GM12878 (cell line): Measurements from ENCODE around the gene TTLL10. TPM values are rescaled to one million over a fixed set of nuclear protein-coding genes. Genes with fewer than 3 reads are reported as not detected.

Experiments
- ATAC-seq: fragments of 200-7000 bp; cut with Tn5 transposase; 3 replicates; pipeline ENCODE4 v1.9.1; 2020; ENCODE audit warnings: mild to moderate bottlenecking, moderate library complexity
- BruUV-seq: library from RNA; stranded (reverse); fragments of 400-500 nt; replicated peaks from 2 replicates; lab custom pipeline; 2021; lab: Mats Ljungman, UMichigan
- CTCF ChIA-PET: fragments of 300-600 bp; sonication (Branson Sonifier 250); formaldehyde crosslinking; extraction: SDS; loops from one replicate; lab custom pipeline; 2021; ENCODE audit warnings: inconsistent platforms; lab: Yijun Ruan, JAX
- POLR2A ChIA-PET: fragments of 350-600 bp; formaldehyde crosslinking; extraction: SDS; loops from one replicate; lab custom pipeline; 2021; ENCODE audit warnings: inconsistent platforms; lab: Charles Lee
- RAD21 ChIA-PET: fragments of 300-600 bp; sonication (Branson Sonifier 250); formaldehyde crosslinking; loops from one replicate; lab custom pipeline; 2023; ENCODE audit warnings: antibody characterized with exemption; ENCODE audit not compliant: unreplicated experiment; lab: Charles Lee
- SMC1A ChIA-PET: fragments of 300-600 bp; sonication (Branson Sonifier 250); formaldehyde crosslinking; loops from one replicate; lab custom pipeline; 2023; ENCODE audit not compliant: unreplicated experiment, uncharacterized antibody; lab: Charles Lee
- DNase-seq: peaks from one replicate; pipeline ENCODE4 v3.0.0-alpha.2; 2011; ENCODE audit warnings: low read depth, low spot score
- FAIRE-seq: peaks from 3 replicates; lab custom pipeline; 2011; peaks lifted over from hg19 to GRCh38; lab: Jason Lieb, UNC
- H2AFZ ChIP-seq: 2 replicates; pipeline ENCODE4 v1.6.0; 2011; ENCODE audit warnings: low read depth, low read length, control low read depth; ENCODE audit not compliant: control insufficient read depth
- H3K27ac ChIP-seq: 2 replicates; pipeline ENCODE4 v1.5.1; 2011; ENCODE audit warnings: control low read depth; ENCODE audit not compliant: control insufficient read depth, insufficient read depth
- H3K27me3 ChIP-seq, 2 experiments: replicated peaks in 1 of 2; 2 replicates each; pipeline versions ENCODE4 v1.6.0 to v1.6.1; 2011; ENCODE audit warnings: low read length in 1 of 2; ENCODE audit not compliant: control insufficient read depth in 2 of 2, insufficient read depth in 2 of 2
- H3K36me3 ChIP-seq, 2 experiments: 2 replicates each; pipeline ENCODE4 v1.5.1; 2011; ENCODE audit warnings: low read length in 1 of 2; ENCODE audit not compliant: control insufficient read depth in 2 of 2, insufficient read depth in 2 of 2
- H3K4me1 ChIP-seq: 2 replicates; pipeline ENCODE4 v1.6.1; 2011; ENCODE audit warnings: mild to moderate bottlenecking, low read length, moderate library complexity, mixed read lengths; ENCODE audit not compliant: control insufficient read depth, insufficient read depth
- H3K4me2 ChIP-seq: 2 replicates; pipeline ENCODE4 v1.6.0; 2011; ENCODE audit warnings: control low read depth; ENCODE audit not compliant: control insufficient read depth, insufficient read depth
- H3K4me3 ChIP-seq: fragments of 200-600 bp; sonication (generic); 2 replicates; pipeline ENCODE4 v1.5.1; 2016
- H3K79me2 ChIP-seq: 2 replicates; pipeline ENCODE4 v1.6.0; 2011; ENCODE audit warnings: low read length; ENCODE audit not compliant: control insufficient read depth, insufficient read depth
- H3K9ac ChIP-seq: 2 replicates; pipeline ENCODE4 v1.8.0; 2011; ENCODE audit warnings: low read length, control low read depth, mixed read lengths; ENCODE audit not compliant: control insufficient read depth, insufficient read depth
- H3K9me3 ChIP-seq: replicated peaks from 3 replicates; pipeline ENCODE4 v1.5.1; 2011; ENCODE audit warnings: mild to moderate bottlenecking, low read length; ENCODE audit not compliant: control insufficient read depth, insufficient read depth
- H4K20me1 ChIP-seq: 2 replicates; pipeline ENCODE4 v1.6.0; 2011; ENCODE audit not compliant: control insufficient read depth, insufficient read depth
- BCL3 ChIP-seq: IDR thresholded peaks from 2 replicates; pipeline ENCODE4 v1.6.1; 2011; ENCODE audit warnings: borderline replicate concordance, low read depth, mild to moderate bottlenecking, moderate library complexity, low read length; ENCODE audit not compliant: insufficient read depth, poor library complexity, severe bottlenecking
- BHLHE40 ChIP-seq, 2 experiments: fragments of 450-650 bp in 1 of 2; IDR thresholded peaks; 2 replicates each; pipeline ENCODE4 v1.6.1; 2011 to 2017; ENCODE audit warnings: low read depth in 2 of 2, borderline replicate concordance in 1 of 2, improper control_type of control experiment in 1 of 2, low read length in 1 of 2, mild to moderate bottlenecking in 1 of 2
- CHD1 ChIP-seq: IDR thresholded peaks from 2 replicates; pipeline ENCODE4 v1.6.1; 2012; ENCODE audit warnings: low read depth, low read length, improper control_type of control experiment
- GATAD2B ChIP-seq: fragments of 450-650 bp; conservative IDR thresholded peaks from 2 replicates; pipeline ENCODE4 v1.6.1; 2017; ENCODE audit warnings: low read depth, mild to moderate bottlenecking, moderate library complexity
- HDAC2 ChIP-seq: fragments of 200-600 bp; sonication (generic); IDR thresholded peaks from 2 replicates; pipeline ENCODE4 v1.6.1; 2017
- IRF4 ChIP-seq: IDR thresholded peaks from 2 replicates; pipeline ENCODE4 v1.6.1; 2011; ENCODE audit warnings: low read depth, low read length
- MYB ChIP-seq: fragments of 150-350 bp; IDR thresholded peaks from 2 replicates; pipeline ENCODE4 v1.6.1; 2014; ENCODE audit warnings: mild to moderate bottlenecking, low read depth, low read length, borderline replicate concordance
- NFIC ChIP-seq: IDR thresholded peaks from 2 replicates; pipeline ENCODE4 v1.6.1; 2012; ENCODE audit warnings: low read depth, mild to moderate bottlenecking, inconsistent platforms, low read length, moderate library complexity
- NFXL1 ChIP-seq: fragments of 450-650 bp; IDR thresholded peaks from 2 replicates; pipeline ENCODE4 v1.6.1; 2017; ENCODE audit warnings: antibody characterized with exemption, mild to moderate bottlenecking, borderline replicate concordance
- PKNOX1 ChIP-seq: fragments of 450-650 bp; IDR thresholded peaks from 2 replicates; pipeline ENCODE4 v1.6.1; 2016; ENCODE audit warnings: mild to moderate bottlenecking
- RAD51 ChIP-seq: fragments of 450-650 bp; IDR thresholded peaks from 2 replicates; pipeline ENCODE4 v1.6.1; 2016; ENCODE audit warnings: moderate library complexity, mild to moderate bottlenecking, inconsistent platforms
- SP1 ChIP-seq: IDR thresholded peaks from one replicate; pipeline ENCODE4 v1.6.1; 2011; ENCODE audit warnings: low read depth, low read length
- SRF ChIP-seq, 2 experiments: IDR thresholded peaks; 2 replicates each; pipeline ENCODE4 v1.6.1; 2011; ENCODE audit warnings: low read depth in 2 of 2, low read length in 2 of 2, mild to moderate bottlenecking in 1 of 2, moderate library complexity in 1 of 2
- ZNF687 ChIP-seq: fragments of 450-650 bp; IDR thresholded peaks from 2 replicates; pipeline ENCODE4 v1.6.1; 2017; ENCODE audit warnings: mild to moderate bottlenecking, moderate library complexity
- WGBS: methylation state at CpG from one replicate; pipeline ENCODE4 v1.1.6; 2016; ENCODE audit warnings: low lambda C conversion rate; ENCODE audit not compliant: insufficient replicate concordance, insufficient coverage; ENCODE audit errors: missing lambda C conversion rate; 5-methylcytosine and 5-hydroxymethylcytosine counted together
- in situ Hi-C: fragments of 300-500 bp; cut with MboI; formaldehyde crosslinking; loops from 9 replicates; pipeline ENCODE4 v1.14.3; 2018; ENCODE audit warnings: mixed read lengths
- intact Hi-C: fragments of 100-400 bp; cut with micrococcal nuclease; formaldehyde crosslinking; loops from one replicate; pipeline ENCODE4 v1.14.2; 2022; ENCODE audit not compliant: unreplicated experiment
- polyA plus RNA-seq, 11 experiments: library from polyadenylated mRNA; depleted of rRNA in 4 of 11; unstranded in 6 of 11; stranded (reverse) in 5 of 11; fragments of >200 nt; fragmentation: Nextera tagmentation in 4 of 11; fragmentation: Illumina TruSeq in 1 of 11; extraction: Ambion mirVana in 4 of 11; extraction: Trizol in 1 of 11; gene quantifications; 1 replicate in 1 of 11; 2 replicates in 10 of 11; pipeline versions ENCODE4 v1.2.1 to v1.2.3, GENCODE V29; 2011 to 2016; ENCODE audit warnings: inconsistent platforms in 2 of 11, missing spikeins in 2 of 11, low read depth in 1 of 11
- total RNA-seq, 4 experiments: library from RNA; depleted of rRNA in 3 of 4; stranded (reverse); fragments of >200 nt in 3 of 4; fragmentation: Illumina TruSeq in 1 of 4; extraction: Trizol in 1 of 4; gene quantifications; 2 replicates each; pipeline versions ENCODE4 v1.2.1 to v1.2.3, GENCODE V29; 2013 to 2021

The TTLL10 gene
- total and polyA plus RNA-seq, 10 of the 15 experiments (the other 5 are each of a cell fraction or from before 2014, with no cell fraction given), result not detected

GRCh38 chr1:1146026-1146425, 27.7 kb upstream of the TTLL10 start (continued):
- TF ChIP-seq MYB (no peak), SRF (IDR thresholded peaks at IDR 0.05; ENCODE audit: low read depth in 2 of 2, low read length in 2 of 2) (no peak), IRF4 (no peak), RAD51 (no peak)

GRCh38 chr1:1146596-1146995, 27.1 kb upstream of the TTLL10 start:
- no peak overlapping the region for H3K9ac ChIP-seq
- ChIA-PET SMC1A (no interaction called here), CTCF (interaction anchor here (0.8 to 1.0 kb wide), 2 partner anchors 54 to 104 kb away, joined by 3 to 7 read pairs; no protein-coding TSS in a partner anchor), POLR2A (interaction anchor here (1.1 kb wide), 1 partner anchor 10 kb away, joined by 3 read pairs; no protein-coding TSS in a partner anchor), RAD21 (no interaction called here)
- no peak overlapping the region for H3K4me3 ChIP-seq
- DNase-seq (no peak), FAIRE-seq (no peak), ATAC-seq (peak; percentile 10; the same call in 2 of the 3 replicates)
- no peak overlapping the region for H2AFZ ChIP-seq
- H3K27ac ChIP-seq, result no peak overlapping the region
- 66% methylated on average over 15 of the region's 15 CpGs for WGBS
- H3K4me1 ChIP-seq, result peaks cover 8% of the 10 kb centered on the region
- no peaks in the 10 kb centered on the region for H3K79me2 ChIP-seq
- in situ Hi-C loops, result no loop called here
- intact Hi-C loops, result no loop called here
- H3K9me3 ChIP-seq, result no peaks in the 10 kb centered on the region
- H3K27me3 ChIP-seq, result no peaks in the 10 kb centered on the region
- no peaks in the 10 kb centered on the region for H3K36me3 ChIP-seq
- H3K4me2 ChIP-seq, result no peak overlapping the region
- H4K20me1 ChIP-seq, result no peaks in the 10 kb centered on the region
- no TSS peak for BruUV-seq
- no peak for TF ChIP-seq NFIC
- TF ChIP-seq GATAD2B, result no peak
- no peak for TF ChIP-seq NFXL1
- TF ChIP-seq BCL3, result no peak
- TF ChIP-seq SP1, result no peak
- TF ChIP-seq HDAC2, result no peak
- no peak for TF ChIP-seq CHD1
- TF ChIP-seq BHLHE40 (IDR thresholded peaks at IDR 0.05; ENCODE audit: borderline replicate concordance in 1 of 2, low read depth in 2 of 2, low read length in 1 of 2), result no peak
- TF ChIP-seq ZNF687, result no peak
- no peak for TF ChIP-seq PKNOX1
